PFSK-1 (cell line): ENCODE data around the gene ACAP1.

Experiments
- FOXP2 ChIP-seq: optimal IDR thresholded peaks from 2 replicates; pipeline ENCODE3; 2011; ENCODE audit warnings: borderline replicate concordance, control low read depth, inconsistent platforms; ENCODE audit not compliant: insufficient read depth; ENCODE audit errors: extremely low read length, extremely low read depth
- POLR2AphosphoS5 ChIP-seq: IDR thresholded peaks from 2 replicates; pipeline ENCODE4 v1.6.1; 2012; ENCODE audit warnings: low read depth, mild to moderate bottlenecking, control low read depth, low read length, moderate library complexity
- SIN3A ChIP-seq: IDR thresholded peaks from 2 replicates; pipeline ENCODE4 v1.6.1; 2012; ENCODE audit warnings: mild to moderate bottlenecking, low read length, moderate library complexity, borderline replicate concordance; ENCODE audit not compliant: insufficient read depth
- TAF1 ChIP-seq: IDR thresholded peaks from 2 replicates; pipeline ENCODE4 v1.6.1; 2012; ENCODE audit warnings: low read length, control low read depth, borderline replicate concordance; ENCODE audit not compliant: insufficient read depth
- TF ChIP-seq, protein P1 (sequence below), 2 experiments: IDR thresholded peaks; 2 replicates each; pipeline versions ENCODE4 v1.6.1 to v1.8.0; 2011 to 2012; ENCODE audit warnings: low read depth in 2 of 2, low read length in 2 of 2, control low read depth in 1 of 2, inconsistent platforms in 1 of 2, mild to moderate bottlenecking in 1 of 2, moderate library complexity in 1 of 2; ENCODE audit not compliant: insufficient read depth in 1 of 2

The ACAP1 gene

DNA sequence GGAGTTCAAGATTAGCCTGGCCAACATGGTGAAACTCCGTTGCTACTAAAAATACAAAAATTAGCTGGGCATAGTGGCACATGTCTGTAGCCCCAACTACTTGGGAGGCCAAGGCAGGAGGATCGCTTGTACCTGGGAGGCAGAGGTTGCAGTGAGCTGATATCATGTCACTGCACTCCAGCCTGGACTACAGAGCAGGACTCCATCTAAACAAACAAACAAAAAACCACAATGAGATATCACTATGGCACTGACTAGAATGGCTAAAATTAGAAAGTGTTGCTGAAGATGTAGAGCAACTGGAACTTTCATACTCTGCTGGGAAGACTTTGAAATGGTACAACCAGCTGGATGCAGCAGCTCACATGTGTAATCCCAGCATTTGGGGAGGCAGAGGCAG, 38.0 kb downstream of the ACAP1 start:
- TF ChIP-seq SIN3A (no peak), FOXP2 (no peak), TAF1 (no peak), POLR2AphosphoS5 (no peak)
- TF ChIP-seq, protein P1, sequence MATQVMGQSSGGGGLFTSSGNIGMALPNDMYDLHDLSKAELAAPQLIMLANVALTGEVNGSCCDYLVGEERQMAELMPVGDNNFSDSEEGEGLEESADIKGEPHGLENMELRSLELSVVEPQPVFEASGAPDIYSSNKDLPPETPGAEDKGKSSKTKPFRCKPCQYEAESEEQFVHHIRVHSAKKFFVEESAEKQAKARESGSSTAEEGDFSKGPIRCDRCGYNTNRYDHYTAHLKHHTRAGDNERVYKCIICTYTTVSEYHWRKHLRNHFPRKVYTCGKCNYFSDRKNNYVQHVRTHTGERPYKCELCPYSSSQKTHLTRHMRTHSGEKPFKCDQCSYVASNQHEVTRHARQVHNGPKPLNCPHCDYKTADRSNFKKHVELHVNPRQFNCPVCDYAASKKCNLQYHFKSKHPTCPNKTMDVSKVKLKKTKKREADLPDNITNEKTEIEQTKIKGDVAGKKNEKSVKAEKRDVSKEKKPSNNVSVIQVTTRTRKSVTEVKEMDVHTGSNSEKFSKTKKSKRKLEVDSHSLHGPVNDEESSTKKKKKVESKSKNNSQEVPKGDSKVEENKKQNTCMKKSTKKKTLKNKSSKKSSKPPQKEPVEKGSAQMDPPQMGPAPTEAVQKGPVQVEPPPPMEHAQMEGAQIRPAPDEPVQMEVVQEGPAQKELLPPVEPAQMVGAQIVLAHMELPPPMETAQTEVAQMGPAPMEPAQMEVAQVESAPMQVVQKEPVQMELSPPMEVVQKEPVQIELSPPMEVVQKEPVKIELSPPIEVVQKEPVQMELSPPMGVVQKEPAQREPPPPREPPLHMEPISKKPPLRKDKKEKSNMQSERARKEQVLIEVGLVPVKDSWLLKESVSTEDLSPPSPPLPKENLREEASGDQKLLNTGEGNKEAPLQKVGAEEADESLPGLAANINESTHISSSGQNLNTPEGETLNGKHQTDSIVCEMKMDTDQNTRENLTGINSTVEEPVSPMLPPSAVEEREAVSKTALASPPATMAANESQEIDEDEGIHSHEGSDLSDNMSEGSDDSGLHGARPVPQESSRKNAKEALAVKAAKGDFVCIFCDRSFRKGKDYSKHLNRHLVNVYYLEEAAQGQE (IDR thresholded peaks at IDR 0.05; ENCODE audit: insufficient read depth in 1 of 2, low read depth in 2 of 2, low read length in 2 of 2) = no peak

DNA sequence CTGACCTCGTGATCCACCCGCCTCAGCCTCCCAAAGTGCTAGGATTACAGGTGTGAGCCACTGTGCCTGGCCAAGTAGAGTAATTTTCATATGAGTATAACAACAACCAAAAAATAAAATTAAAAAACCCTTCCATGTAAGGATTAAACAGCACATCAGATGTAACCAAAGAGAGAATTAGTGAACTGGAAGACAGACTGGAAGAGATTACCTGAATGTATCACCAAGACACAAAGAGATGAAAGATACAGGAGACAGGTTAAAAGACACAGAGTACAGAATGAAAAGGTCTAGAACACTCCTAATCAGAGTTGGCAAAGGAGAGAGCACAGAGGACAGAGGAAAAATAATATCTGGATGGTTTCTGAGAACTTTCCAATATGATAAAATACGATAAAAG, 42.8 kb downstream of the ACAP1 start:
- TF ChIP-seq TAF1 = no peak
- TF ChIP-seq SIN3A = no peak
- TF ChIP-seq, protein P1 (IDR thresholded peaks at IDR 0.05; ENCODE audit: insufficient read depth in 1 of 2, low read depth in 2 of 2, low read length in 2 of 2) = no peak
- no peak for TF ChIP-seq POLR2AphosphoS5
- TF ChIP-seq FOXP2 = no peak

DNA sequence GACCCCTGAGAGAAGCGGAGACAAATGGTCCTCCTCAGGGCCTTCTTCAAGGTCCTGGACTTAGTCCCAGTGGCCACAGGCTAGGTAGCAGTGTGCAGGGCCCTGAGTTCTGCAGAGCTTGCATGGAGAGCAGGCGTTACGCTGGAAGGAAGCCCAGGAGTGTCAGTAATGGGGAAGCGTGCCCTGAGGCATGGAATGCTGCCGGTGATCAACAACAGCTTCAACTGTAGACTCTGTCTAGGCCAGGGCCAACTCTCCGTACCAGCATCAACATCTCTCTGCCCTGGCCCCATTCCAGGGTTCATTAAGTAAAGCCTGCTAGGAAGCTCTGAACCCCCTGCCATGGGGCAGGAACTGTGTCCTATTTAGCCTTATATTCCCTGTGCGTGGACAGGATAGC, 44.0 kb downstream of the ACAP1 start:
- TF ChIP-seq, protein P1 (IDR thresholded peaks at IDR 0.05; ENCODE audit: insufficient read depth in 1 of 2, low read depth in 2 of 2, low read length in 2 of 2) = no peak
- TF ChIP-seq FOXP2 (no peak), SIN3A (no peak), TAF1 (no peak), POLR2AphosphoS5 (no peak)

DNA sequence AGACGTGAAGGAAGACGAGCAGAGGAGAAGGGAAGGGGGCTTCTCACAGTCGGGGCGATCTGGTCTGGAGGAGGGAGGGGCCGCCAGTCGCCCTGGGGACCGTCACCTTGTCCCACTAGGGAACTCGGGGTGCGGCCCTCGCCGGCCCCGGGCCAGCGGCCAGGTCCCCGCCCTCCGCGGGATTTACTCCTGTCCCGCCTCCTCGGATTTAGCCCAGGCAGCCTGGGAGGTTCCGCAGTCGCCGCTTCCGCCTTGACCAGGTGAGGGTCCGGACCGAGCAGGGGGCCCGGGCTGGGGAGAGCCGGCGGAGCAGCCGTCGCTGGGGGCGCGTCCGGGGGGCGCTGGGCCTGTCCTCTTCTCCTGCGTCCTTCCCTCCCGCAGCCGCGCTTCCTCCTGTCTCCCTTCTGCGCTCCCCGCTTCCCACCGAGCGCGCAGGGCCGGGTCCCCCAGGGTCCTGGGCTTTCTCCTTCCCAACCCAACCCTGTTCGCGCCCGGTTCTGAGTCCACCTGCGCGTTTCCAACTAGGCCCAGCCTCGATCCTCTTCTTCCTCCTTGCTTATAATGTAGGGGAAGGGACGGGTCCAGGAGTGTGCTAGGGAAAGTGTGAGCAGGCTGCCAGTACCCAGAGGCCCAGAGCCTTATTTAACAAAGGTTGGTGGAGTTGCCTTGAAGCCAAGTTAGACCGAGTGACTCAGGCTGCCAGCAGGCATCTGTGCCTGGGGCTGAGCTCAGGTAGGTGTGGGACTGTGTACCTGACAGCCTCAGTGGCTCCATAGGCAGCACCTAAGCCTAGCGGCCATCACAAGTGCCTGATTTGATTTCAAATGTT, 44.7 kb downstream of the ACAP1 start, which contains the start of gene TNK1:
Gene TNK1, plus strand, starts transcription at position 235 of the 829 bp plus-strand sequence. CDS start 1,838 bp downstream, outside the sequence.
- TF ChIP-seq SIN3A = no peak
- TF ChIP-seq POLR2AphosphoS5 = no peak
- no peak for TF ChIP-seq TAF1
- TF ChIP-seq, protein P1 (IDR thresholded peaks at IDR 0.05; ENCODE audit: insufficient read depth in 1 of 2, low read depth in 2 of 2, low read length in 2 of 2) = no peak
- TF ChIP-seq FOXP2 = no peak
